SU-DHL-6 (cell line): ENCODE measurements around the gene GLMP.

Source experiments
- CTCF ChIP-seq: fragments of 200-600 bp; sonication (generic); IDR thresholded peaks from one replicate; pipeline ENCODE4 v1.5.1; 2017; ENCODE audit warnings: antibody characterized with exemption, mild to moderate bottlenecking, low read length, moderate library complexity; ENCODE audit not compliant: insufficient read depth, poor library complexity, severe bottlenecking
- EZH2phosphoT487 ChIP-seq: fragments of 200-600 bp; sonication (generic), shearing (Covaris generic); conservative IDR thresholded peaks from 2 replicates; pipeline ENCODE4 v1.6.1; 2018; ENCODE audit warnings: mild to moderate bottlenecking, antibody characterized with exemption, low read length, moderate library complexity, mixed read lengths

GRCh38 chr1:156244126-156244525, 51.4 kb downstream of the GLMP start:
- TF ChIP-seq CTCF (no peak), EZH2phosphoT487 (no peak)
